GM18868 (cell line): Measurements from ENCODE around the gene SPAG6.
A peak's percentile ranks its signal among the peaks of the same experiment; 100 is the strongest.
"Not testable (repeated sequence)": the region's sequence is repeated elsewhere in the genome, so short reads cannot be mapped to it uniquely, and the experiment has no call there.

Experiments
- ATAC-seq: cut with Tn5 transposase; IDR thresholded peaks from one replicate; pipeline ENCODE4 v1.9.1; 2021; ENCODE audit warnings: mild to moderate bottlenecking, moderate library complexity; ENCODE audit not compliant: unreplicated experiment

Gene SPAG6

DNA sequence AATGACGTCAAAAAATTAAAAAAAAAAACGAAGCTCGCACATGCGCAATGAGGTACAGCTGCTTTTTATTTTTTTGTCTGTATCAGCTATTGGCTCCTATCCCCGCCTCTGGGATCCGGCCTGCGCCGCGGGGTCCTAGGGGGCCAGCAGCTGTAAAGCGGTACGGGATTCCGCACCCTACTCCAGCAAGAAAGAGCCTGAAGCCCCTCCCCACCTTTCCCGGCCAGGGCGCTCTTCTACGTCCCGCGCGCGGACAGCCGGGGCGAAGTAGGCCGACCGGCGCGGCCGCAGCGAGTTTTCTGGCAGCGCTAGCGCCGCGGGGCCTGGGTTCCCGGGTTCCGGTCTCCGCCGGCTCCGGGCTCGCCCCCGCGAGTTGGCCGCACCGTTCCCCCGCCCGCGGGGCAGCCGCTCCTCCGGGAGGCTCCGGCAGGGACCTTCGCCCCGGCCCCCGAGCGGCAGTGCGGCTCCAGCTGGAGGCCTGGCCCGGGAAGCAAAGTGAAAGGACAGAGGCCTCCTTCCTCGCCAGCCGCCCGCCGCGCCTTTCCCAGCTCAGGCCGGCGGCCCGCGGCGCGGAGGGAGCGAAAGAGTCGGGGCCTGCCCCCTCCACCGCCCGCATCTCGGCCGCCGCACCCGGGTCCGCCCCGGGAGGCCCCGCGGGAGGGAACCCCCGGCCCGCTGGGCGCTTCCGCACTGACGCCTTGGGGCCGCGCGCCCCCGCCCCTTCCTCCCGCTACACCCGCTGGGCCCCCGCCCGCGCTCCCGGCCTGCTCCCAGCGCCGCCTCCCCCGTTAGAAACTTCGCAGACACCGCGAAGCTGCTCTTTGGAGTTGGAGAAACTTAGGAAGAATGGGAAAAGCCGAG, 4.7 kb upstream of the SPAG6 start:
- peak; percentile 37 for ATAC-seq

DNA sequence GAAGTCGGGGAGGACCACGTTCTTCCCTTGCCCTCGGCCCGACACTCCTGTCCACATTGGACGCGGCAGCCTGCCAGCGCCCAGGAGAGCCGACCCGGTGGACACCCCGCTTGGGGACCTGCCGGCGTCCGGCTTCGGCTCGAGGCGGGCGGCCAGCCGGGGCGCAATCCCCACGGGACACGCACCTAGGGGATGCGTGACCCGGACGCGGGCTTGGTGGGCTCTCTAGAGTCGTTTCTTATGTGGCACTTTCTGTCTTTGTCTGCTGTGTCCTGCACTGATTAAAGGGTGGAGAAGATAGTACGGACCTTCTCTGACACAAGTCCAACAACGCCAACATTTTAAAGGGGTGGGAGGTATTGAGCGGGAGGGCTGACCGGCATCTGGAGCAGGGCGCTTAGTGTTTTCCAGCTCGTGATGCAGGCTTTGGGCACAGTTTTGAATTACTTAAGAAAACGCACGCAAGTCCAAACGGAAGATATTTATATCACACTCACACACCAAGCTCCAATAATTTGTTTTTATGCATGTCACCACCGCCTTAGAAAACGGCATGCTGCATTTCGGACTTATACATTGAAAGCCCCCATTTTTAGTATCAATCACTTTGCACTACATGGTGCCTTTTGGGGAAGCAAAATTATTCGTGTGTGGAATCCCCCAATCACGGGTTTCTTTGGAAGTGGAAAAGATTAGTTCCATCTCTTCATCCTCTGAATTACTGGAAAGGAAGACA, 3.9 kb upstream of the SPAG6 start:
- peak; percentile 9 for ATAC-seq

DNA sequence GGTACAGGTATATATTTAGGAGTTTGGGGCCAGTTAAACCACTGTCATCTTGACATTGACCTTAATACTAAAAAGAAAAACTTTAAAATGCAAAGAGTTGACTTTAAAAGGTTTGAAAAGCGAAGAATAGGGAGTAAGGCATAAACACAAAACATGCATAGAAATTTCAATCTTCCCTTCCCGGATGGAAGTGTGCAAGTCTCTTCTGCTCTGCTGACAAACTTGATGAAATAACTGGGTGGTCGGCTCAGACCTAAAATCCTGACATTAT, 3.4 kb upstream of the SPAG6 start:
- no peak for ATAC-seq

- ATAC-seq, result no peak
These were observed 2.9 kb upstream of the SPAG6 start for GRCh38 chr10:22342421-22342820.

DNA sequence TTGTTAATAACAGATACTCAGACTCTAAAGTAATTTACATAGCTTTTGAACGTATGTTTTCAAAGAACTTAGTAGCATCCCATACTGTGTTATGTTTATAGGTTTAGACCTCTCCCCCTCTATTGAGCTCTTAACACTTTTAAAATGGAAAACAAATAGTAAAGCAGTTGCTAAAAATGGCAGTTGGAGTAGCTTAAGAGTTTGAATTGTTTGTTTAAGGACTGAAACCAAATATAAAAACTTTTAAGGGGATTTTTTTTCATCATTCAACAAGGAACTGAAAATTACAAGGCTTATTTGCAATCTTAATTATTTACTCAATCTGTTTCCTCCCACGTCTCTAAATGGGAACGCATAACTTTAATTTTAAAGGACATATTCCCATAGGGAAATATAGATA, 1.6 kb upstream of the SPAG6 start:
- peak; percentile 32 for ATAC-seq

DNA sequence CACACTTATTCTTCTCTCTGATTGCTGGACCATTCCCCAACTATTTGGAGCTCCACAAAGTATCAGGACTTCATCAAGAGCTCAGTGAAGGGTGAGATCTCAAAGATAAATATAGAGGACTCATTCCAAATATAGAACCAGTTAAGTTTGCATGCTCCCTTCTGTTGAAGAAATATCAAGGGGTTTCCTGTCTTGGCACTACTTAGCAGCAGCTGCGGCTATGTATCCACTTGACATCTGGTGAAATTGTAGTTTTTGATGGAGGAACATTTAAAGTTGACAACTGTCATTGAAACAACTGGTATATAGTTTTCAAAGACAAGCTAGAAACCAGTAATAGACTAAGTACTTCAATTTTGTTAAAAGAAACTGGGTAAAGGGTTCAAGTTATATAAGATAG, 1.0 kb upstream of the SPAG6 start:
- ATAC-seq, result peak; percentile 27

DNA sequence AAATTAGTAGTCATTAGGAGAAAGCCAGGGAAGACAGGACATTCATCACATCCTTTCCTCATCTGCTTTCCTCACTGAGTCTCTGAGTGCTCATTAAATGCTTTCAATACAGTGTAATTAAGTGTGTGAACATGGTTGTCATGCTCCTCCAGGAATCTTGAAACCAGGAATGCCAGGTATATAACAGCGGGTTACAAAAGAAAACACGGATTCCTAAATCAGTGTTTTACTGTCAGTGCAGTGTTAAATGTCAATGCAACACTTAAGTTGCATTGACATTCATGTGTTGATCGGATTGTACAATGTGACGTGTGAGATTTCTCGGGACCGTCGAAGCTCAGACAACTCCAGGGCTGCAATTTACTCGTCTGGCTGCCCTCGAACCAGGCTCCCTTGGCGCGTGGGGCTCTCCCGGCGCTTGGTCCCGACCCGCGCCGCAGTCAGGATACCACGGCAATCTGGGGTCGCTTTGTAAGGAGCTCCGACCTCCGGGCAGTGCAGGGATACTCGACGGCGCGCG, 455 bp upstream of the SPAG6 start:
- no peak for ATAC-seq

DNA sequence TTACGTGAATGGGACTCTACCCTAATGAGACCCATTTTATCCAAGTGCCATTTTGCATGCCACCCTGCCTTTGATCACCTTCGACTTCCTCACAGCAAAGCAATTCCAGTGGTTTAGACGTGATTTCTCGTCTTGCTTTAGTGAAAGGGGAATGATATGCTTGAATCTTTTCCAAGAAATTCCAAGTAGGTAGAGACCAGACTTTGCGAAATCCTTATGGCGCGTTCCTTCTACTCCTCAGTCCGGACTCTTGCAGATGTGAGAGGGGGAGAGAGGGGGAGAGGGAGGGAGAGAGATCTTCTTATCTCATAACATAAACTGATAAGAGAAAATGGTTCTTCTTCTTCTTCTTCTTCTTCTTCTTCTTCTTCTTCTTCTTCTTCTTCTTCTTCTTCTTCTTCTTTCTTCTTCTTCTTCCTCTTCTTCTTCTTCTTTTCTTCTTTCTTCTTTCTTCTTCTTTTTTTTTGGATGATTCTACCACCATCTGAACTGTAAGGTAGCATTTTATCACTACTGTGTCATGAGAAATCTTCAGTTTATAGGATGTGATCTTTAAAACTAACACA, 883 bp downstream of the SPAG6 start:
- ATAC-seq, result no peak

DNA sequence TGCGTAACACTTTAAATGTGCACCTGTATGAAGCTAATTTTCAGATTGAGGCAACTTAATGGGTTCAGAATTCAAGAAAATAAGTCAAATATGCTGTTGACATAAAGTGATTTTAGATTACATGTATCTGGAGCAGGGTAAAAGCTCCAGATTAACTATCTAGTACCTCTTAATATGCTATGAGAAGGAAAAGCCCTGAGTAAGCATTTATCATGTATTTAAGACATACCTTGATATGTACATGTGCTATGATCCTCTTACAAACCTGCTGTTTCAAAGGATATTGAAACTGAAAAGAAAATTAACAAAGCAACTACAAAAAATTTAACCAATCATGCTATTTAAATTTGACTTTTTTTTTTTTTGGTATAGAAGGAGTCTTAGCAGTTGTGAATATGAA, 4.5 kb downstream of the SPAG6 start:
- no peak for ATAC-seq

DNA sequence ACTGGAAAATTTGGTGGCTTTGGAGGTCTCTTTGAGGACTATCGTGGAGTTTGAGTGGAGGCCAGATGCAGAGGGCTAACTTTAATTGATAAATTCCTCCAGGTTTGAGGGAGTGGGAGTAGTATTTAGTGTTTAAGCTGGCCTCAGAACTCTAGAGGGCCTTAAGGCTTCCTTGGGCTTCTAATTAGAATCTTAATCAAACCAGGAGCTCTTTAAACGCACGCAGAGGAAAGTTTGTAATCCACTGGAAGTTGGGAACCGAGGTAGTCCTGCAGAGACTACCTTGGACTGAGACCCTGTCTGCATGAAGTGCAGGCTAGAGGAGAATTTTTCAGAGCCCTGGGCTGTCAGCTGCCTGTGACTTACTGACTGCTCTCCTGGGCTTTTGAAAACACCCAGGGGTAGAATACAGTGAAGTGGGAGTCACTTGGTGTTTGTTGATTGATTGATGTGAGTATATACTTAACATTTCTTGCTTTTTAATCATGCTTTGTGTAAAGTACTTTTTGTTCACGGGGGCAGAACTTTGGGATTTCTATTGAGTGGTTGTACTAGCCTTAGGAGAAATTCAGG, 5.9 kb downstream of the SPAG6 start:
- ATAC-seq, result no peak

DNA sequence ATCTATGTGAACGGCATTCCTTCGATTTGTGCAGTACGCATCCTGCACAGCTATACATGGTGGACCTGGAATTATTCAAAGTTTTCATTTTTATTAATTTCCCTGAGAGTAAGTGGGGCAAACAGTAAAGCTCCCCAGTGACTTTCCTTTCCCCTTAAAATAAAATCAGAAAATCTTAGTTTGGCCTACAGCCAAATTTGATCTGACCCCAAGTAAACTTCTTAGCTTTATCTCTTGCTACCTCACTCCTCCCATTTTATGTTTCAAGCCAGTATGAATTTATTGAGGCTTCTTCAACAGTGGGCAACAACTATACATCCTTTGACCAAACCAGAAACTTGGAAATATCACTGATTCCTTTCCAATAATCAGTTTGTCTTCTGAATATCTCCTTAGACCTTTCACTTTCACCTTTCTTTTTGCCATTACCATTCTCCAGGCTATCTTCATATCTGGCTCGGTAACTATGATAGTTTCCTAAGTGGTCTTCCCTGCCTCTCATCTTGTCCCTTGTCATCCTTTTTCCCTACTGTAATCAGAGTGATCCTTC, 11.1 kb downstream of the SPAG6 start:
- ATAC-seq, result no peak

DNA sequence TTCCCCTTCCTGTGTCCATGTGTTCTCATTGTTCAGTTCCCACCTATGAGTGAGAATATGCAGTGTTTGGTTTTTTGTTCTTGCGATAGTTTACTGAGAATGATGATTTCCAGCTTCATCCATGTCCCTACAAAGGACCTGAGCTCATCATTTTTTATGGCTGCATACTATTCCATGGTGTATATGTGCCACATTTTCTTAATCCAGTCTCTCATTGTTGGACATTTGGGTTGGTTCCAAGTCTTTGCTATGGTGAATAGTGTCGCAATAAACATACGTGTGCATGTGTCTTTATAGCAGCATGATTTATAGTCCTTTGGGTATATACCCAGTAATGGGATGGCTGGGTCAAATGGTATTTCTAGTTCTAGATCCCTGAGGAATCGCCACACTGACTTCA, 12.5 kb downstream of the SPAG6 start:
- ATAC-seq, result not testable (repeated sequence)

- ATAC-seq, result no peak
These were observed 18.0 kb downstream of the SPAG6 start for GRCh38 chr10:22363305-22363704.

DNA sequence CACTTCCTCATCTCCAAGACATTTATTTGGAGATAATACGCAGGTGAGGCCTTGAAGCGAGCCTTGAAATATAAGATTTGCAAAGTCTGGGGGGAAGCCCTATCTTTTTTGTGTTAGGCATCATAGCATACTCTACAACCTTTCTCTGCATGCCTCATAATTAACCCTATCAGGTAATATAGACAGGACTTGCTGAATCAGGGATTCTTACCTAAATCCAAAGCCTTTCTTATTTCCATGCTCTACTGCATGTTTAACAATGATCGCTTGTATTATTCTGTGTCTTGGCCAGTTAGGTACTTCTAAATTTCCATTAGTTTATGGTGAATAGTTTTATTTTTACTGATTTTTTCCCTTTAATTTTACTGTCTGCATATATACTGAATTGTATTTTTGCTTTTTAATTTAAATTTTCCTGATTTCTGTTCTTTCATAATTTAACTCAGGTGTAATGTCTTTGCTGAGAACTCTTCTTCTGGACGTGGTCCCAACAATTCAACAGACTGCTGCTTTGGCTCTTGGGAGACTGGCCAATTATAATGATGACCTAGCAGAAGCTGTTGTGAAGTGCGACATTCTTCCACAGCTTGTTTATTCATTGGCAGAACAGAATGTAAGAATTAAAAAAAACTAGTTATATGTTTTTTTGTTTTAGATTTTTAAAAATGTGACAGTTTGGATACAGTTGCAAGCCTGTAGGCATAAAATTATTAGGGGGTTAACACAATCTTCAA, 19.3 kb downstream of the SPAG6 start:
- no peak for ATAC-seq

GRCh38 chr10:22365233-22365632, 19.9 kb downstream of the SPAG6 start:
- peak; percentile 67 for ATAC-seq

DNA sequence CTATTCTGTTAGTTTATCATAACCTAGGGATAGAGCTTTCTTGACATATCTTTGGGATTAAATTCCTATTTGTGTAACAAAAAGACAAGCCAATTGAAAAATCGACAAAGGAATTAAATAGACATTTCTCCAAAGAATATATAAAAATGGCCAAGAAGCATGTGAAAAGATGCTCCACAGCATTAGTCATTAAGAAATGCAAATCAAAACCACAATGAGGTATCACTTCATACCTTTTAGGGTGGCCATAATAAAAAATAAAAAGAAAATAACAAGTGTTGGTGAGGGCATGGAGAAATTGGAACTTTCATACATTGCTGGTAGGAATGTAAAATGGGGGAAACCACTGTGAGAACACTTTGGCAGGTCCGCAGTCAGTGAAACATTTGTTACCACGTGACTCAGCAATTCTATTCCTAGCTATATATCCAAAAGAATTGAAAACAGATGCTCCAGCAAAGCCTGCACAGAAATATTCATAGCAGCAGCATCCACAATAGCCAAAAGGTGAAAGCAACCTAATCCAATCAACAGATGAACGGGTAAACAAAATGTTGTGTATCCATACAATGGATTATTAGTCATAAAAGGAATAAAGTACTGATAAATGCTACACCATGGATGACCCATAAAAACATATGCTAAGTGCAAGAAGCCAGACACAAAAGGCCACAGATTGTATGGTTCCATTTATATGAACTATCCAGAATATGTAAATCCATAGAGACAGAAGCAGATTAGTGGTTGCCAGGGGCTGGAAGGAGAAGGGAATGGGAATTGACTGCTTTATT, 20.5 kb downstream of the SPAG6 start:
- no peak for ATAC-seq

DNA sequence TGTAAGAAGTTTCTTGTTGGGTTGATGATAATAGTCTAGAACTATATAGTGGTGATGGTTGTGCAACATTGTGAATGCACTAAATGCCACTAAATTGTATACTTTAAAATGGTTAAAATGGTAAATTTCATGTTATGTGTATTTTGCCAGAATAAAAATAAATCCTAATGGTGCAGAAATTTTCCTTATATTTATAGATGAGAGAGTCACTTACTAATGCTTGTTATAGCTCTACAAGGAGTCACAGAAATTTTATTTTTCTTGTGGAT, 21.1 kb downstream of the SPAG6 start:
- no peak for ATAC-seq

DNA sequence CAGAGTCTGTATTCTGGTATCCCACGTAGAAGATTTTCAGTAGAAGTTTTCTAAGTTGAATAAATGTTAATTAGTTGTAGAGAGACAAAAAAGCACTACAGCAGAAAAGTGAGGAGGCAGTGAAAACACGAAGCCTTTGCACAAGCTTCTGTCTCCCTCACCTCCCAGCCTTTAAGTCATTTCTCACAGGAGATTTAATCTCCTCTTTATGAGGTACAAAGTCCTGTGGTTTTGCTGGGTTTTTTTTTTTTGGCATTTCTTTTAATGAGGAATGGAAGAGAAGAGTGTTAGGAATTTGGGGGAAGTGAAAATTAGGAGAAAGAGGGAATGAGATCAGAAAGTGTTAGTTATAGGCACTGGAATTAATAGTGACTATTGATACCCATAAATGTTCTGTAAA, 21.5 kb downstream of the SPAG6 start:
- no peak for ATAC-seq

DNA sequence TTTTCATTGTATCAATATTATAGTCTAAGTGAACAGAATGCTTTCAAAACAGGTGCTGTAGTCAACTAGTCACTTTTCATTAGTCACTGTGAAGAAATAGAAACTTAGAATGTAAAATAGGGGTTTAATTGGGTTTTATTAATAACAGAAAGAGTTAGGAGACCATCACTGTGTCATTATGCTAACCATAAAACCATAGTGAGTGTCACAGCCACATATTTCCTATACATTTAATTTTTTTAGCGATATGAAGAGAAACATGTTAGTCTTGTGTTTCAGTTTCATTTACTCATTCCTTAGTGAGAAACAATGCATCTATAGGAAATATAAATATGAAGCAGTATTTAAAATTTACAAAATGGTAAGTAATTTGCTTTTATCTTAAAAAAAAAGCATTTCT, 22.2 kb downstream of the SPAG6 start:
- no peak for ATAC-seq

- no peak for ATAC-seq
These were observed 23.1 kb downstream of the SPAG6 start for GRCh38 chr10:22368402-22368801.
